HK-2 (cell line): ENCODE results near the gene ARF1.
A peak's percentile ranks its signal among the peaks of the same experiment; 100 is the strongest.

Experiments
- DNase-seq: peaks from one replicate; pipeline ENCODE4 v3.0.0-alpha.2; 2018; ENCODE audit not compliant: unreplicated experiment

Gene ARF1

GRCh38 chr1:228122921-228123441 lies 40.5 kb downstream of the ARF1 start:
- DNase-seq = no peak

- DNase-seq = no peak
Observed at GRCh38 chr1:228123505-228123904, 41.0 kb downstream of the ARF1 start.

- no peak for DNase-seq
Observed at GRCh38 chr1:228125185-228125584, 42.7 kb downstream of the ARF1 start.

- DNase-seq = no peak
Observed at GRCh38 chr1:228131766-228132165, 49.3 kb downstream of the ARF1 start.

GRCh38 chr1:228134591-228134990 lies 52.1 kb downstream of the ARF1 start:
- no peak for DNase-seq

DNA sequence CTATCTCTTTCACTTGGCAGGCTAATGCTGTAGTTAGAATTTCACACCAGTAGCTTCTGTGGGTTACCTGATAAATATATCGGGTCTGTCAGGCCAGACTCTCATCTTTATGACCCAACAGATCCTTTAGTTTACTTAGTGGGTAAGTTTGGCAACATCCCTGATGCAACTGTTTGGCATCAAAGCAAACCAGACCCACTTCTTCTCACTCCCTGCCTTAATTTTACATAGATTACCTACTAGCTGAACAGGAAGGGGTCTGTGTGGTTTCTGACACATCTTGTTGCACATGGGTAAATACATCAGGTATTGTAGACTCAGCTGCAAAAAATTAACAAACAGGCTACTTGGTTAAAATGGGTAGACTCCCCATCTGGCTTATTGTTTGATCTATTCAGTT lies 54.4 kb downstream of the ARF1 start:
- DNase-seq = no peak

GRCh38 chr1:228139406-228139930 lies 57.0 kb downstream of the ARF1 start:
- no peak for DNase-seq

- DNase-seq = peak; percentile 100
Observed at GRCh38 chr1:228139931-228140723, 57.6 kb downstream of the ARF1 start, which contains the start of gene GUK1. Gene GUK1, plus strand, starts transcription at chr1:228140279. Its CDS starts 24 bp downstream, at chr1:228140303.

DNA sequence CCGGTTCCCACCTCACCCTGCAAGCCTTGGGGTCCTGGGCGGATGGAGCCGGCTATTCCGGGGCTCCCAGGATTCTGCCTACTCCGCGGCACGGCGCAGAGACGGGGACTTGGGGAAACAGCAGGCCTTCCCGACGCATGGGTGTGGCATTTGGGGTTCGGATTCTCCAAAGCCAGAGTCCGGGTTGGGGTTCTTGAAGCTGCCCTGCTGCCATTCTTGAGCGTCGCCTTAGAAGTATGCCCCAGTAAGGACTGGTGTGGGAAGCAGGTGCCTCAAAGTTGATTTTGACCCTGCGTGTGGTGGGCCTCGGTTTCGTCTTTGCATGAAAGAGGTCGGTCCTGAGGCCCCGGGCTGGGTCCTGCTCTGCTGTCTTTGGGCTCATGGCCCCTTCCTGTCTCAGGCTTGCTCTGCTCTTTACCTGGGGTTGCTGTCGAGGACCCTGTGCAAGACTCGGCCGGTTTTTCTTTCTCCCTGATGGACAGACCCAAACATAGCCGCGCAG lies 58.3 kb downstream of the ARF1 start:
- DNase-seq = peak; percentile 41

- peak; percentile 89 for DNase-seq
Observed at GRCh38 chr1:228141226-228142044, 58.9 kb downstream of the ARF1 start.

DNA sequence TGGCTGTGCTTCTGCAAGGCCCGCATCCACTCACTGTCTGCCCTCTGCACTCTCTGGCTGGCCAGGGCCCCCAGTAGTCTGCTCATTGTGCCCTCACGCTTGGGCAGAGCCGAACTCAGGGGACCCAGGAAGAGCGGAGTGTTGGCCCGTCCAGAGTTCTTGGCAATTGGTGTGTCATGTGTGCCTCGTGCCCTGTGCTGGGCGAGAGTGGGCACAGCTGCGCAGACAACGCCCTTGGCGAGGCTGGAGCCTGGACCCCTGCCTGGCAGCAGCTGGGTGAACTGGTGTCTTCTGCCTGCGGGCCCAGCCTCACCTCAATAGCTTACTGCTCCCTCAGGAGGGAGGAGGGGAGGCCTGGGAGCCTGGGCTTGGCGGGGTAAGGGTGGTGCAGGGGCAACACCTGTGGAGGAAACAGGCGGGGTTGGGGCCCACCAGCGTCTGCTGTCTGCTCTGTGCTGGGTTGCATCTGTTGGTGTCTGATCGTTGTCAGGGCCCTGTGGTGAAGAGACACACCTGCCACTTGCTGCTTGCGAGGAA lies 59.7 kb downstream of the ARF1 start:
- no peak for DNase-seq

DNA sequence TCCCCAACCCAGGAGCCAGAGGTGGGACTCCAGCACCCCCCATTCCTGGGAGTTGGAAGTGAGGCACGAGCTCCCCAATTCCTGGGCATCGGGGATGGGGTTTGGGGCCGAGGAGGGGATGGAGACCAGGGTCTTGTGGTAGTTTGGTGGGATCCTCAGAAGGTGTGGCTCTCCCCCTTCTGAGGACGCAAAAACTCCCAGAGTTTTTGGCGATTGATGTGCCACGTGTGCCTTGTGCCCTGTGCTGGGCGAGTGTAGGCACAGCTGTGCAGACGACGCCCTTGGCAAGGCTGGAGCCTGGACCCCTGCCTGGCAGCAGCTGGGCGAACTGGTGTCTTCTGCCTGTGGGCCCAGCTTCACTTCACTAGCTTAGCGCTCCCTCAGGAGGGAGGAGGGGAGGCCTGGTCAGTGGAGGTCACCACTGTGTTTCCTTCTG lies 60.2 kb downstream of the ARF1 start:
- DNase-seq = no peak

DNA sequence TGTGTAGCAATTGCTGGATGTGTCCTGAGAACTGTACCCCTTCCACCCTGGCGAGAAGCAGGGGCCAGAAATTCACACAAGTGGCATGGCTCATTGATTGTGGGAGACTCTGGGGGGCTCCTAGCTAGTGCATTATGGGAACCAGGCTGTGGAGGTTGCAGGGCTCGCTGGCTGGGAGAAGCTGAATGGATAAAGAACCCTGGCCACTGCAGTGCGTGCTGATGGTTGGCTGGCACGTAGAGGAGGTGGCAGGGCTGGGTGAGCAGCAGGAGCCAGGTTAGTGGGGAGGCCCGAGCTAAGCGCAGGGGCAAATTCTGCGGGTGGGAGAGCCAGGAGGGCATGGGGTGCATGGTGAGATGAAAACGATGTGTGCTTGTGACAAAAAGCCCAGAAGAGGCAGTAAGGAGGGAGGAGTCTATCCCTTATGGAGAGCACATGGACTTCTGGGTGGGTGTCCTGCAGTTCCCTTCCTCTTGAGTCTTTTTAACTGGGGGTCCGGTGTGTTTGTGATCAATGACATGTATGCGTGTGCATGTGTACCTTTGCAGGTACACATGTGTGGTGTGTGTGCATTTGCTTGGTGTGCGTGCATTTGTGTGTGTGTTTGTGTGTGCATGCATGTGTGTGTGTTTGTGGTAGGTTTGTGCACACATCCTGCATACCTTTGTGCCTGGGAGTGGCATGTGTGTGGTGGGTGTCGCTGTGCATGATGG lies 61.1 kb downstream of the ARF1 start:
- DNase-seq = no peak

DNA sequence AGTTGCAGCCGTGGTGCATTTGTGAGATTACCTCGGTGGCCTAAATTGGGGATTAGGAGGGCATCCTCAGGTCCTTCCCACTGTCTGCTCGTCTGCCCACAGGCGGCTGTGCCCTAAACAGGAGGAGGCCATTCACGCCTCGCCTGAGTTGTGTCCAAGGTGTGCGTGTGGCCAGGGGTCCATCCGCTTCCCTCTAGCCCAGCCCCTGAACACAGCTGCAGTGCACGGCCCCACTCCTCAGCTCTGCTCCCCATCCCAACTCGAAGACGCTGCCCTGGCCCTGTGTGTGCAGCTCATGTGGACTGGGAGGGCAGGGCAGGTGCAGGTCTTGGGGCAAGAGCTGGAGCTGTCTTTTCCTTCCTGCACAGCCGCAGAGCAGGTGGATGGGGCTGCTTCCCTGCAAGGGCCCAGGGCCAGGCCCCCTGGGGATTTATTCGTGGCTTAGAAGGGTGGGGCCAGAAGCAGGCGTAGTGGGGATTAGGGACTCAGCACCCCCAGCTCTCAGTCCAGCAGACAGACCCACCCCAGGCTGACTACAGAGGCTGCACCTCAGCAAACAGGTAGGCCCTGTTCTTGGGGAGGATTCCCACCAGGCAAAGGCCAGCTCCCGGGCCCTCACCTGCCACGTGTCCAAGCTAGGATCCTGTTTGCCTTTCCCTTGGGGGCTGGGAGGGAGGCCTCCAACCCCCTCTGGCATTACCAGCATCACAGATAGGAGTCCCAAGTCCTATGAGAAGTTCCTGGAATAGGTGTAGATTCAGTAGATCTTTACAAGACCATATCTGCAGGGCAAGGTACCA lies 61.9 kb downstream of the ARF1 start:
- no peak for DNase-seq

GRCh38 chr1:228144993-228145343 lies 62.5 kb downstream of the ARF1 start:
- DNase-seq = no peak

DNA sequence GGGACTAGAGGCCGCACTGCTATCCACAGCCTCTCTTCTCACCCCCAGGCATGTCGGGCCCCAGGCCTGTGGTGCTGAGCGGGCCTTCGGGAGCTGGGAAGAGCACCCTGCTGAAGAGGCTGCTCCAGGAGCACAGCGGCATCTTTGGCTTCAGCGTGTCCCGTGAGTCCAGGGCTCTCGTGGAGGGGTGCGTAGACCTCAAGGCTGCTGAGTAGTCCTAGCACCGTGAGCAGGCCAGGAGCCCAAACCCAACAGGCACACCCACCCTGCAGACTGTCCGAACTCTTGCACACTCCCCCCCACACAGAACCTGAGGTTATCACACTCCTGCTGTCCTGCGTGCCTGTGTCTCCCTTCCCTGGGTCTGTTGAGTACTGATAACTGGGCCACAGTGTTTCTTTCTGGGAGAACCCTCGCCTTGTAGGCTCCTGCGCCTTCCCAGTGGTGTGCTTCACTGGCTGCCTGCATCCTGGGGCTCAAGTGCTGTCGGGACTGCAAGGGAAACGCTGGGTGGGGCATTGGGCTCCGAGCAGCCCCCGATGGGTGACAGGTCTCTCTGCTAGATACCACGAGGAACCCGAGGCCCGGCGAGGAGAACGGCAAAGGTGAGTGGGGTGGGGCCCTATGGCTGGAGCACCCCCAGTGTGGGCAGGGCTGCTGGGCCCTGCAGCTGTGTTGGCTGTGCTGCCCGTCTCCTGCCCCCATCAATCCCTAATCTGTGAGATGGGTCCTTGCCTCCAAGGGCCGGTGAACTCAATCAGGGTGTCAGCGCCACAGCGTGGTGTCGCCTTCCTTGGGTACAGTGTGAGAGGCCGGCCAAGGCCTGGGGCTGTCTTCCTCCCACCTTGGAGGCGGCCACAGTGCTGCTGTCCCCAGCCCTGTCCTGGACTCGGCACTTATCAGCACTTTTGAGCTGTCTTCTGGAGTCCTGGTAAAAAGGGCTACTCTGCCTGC lies 63.2 kb downstream of the ARF1 start:
- DNase-seq = no peak

DNA sequence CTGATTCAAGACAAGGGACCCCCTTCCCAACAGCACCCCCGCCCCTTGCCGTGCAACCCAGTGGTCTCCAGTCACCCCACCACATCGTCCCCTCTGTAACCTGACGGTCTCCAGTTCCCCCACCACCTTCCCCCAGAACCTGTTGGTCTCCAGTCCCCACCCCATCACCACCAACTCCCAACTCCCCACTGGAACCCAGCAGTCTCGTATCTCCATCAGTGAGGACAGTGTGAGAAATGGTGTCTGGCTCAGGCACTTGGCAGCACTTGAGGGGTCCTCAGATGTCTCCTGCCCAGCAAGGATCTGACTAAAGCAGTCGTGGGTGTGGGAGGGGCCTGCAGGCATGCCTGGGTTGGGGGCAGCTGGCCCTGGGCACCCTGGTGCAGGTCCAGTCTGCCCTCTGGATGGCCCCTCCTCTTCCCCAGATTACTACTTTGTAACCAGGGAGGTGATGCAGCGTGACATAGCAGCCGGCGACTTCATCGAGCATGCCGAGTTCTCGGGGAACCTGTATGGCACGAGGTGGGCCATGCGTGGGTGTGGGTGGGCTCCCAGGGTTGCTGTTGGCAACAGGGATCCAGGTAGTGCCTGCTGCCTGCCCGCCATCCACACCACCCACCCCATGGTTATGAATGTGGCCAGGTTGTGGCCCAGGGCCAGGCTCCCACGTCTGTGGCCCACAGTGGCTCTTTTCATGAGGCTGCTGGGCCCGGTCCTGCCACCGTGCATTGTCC lies 64.1 kb downstream of the ARF1 start:
- no peak for DNase-seq

- no peak for DNase-seq
Observed at GRCh38 chr1:228147151-228147693, 64.7 kb downstream of the ARF1 start.
